Inferior parietal cortex (tissue), 1 donor: ENCODE results near the gene CCDC117.
A peak's percentile ranks its signal among the peaks of the same experiment; 100 is the strongest.
"Not testable (repeated sequence)": the region's sequence is repeated elsewhere in the genome, so short reads cannot be mapped to it uniquely, and the experiment has no call there.

Experiments
- DNase-seq: peaks from one replicate; pipeline ENCODE4 v3.0.0-alpha.2; 2016; ENCODE audit errors: extremely low spot score

CCDC117 gene

DNA sequence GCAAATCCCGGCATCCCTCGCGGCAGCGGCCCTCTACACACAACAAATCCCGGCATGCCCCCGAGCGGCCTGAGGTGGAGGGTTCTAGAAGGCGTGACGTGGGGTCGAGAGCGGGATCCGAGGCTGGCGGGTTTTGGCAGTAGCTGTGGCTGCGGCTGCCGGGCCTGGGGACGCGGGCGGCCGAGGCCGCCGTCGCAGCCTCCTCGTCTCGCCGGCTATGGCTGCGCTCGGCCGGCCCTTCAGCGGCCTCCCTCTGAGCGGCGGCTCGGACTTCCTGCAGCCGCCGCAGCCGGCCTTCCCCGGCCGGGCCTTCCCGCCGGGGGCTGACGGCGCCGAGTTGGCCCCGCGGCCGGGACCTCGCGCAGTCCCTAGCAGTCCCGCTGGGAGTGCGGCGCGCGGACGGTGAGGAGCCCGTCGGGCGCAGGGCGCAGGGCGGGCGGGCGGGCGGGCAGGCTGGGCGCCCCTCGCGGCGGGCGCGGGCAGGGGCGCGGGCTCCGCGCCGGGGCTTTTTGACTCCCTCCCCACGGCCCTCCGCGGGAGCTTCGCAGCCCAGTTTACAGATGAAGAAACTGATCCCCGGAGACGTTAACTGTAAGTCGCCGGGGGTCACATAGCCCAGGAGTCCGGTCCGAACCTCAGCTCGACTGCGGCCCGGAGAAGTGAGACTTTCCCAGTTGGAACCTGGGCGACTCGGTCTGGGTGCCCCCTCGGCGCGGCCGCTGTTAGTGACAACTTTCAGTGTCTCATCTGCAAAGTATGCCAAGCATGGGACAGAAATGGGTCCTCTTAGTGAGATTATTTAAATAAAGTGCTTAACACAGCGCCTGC is at the start of gene CCDC117:
TSS of gene CCDC117 (plus strand) at position 63 of the 828 bp plus-strand sequence. CDS start at position 218, 155 bp downstream.
- peak; percentile 96 for DNase-seq

DNA sequence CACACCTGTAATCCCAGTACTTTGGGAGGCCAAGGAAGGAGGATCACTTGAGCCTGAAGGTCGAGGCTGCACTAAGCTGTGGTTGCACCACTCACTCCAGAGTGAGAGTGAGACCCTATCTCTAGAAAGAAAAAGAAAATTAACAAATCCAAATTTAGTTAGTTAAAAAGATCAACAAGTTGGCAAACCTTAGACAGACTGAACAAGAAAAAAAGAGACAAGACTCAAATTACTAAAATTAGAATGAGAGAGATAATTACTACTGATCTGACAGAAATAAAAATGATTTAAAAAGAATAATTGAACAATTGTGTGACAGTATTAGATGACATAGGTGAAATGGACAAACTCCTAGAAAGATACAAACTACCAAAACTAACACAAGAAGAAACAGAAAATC is 44.5 kb upstream of the CCDC117 start:
- no peak for DNase-seq

DNA sequence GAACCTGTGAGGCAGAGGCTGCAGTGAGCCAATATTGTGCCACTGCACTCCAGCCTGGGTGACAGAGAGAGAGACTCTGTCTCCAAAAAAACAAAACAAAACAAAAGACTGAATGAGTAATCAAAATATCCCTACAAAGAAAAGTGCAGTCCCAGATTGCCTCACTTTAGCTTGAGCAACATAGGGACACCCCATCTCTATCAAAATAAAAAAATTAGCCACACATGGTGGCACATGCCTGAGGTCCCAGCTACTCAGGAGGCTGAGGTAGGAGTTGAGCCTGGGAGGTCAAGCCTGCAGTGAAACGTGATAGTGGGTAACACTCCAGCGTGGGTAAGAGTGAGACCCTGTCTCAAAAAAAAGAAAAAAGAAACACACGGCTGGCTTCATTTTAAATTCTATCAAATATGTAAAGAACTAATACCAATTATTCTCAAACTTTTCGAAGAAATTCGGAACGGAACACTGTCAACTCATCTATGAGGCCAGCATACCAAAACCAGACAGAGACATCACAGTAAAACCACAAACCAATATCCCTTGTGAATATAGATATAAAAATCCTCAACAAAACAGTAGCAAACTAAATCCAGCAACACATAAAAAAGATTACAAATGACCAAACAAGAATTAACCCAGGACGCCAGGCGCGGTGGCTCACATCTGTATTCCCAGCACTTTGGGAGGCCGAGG is 43.7 kb upstream of the CCDC117 start:
- DNase-seq = no peak

DNA sequence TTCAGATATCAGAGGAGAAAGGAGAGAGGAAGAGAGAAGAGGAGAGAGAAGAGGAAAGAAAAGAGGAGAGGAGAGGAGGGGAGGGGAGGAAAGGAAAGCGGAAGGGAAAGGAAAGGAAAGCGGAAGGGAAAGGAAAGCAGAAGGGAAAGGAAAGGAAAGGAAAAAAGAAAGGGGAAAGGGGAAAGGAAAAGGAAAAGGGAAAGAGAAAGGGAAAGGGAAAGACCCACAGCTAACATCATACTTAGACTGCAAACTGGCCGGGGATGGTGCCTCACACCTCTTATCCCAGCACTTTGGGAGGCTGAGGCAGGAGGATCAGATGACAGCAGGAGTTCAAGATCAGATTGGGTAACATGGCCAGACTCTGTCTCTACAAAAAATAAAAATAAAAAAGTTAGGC is 42.3 kb upstream of the CCDC117 start:
- no peak for DNase-seq

- DNase-seq = no peak
Measured at GRCh38 chr22:28734393-28734792, 38.1 kb upstream of the CCDC117 start.

GRCh38 chr22:28736301-28737155 is 36.0 kb upstream of the CCDC117 start:
- no peak for DNase-seq

- DNase-seq = no peak
Measured at GRCh38 chr22:28737701-28738100, 34.8 kb upstream of the CCDC117 start.

GRCh38 chr22:28738876-28739275 is 33.6 kb upstream of the CCDC117 start:
- DNase-seq = not testable (repeated sequence)

- no peak for DNase-seq
Measured at GRCh38 chr22:28741200-28741784, 31.2 kb upstream of the CCDC117 start.

DNA sequence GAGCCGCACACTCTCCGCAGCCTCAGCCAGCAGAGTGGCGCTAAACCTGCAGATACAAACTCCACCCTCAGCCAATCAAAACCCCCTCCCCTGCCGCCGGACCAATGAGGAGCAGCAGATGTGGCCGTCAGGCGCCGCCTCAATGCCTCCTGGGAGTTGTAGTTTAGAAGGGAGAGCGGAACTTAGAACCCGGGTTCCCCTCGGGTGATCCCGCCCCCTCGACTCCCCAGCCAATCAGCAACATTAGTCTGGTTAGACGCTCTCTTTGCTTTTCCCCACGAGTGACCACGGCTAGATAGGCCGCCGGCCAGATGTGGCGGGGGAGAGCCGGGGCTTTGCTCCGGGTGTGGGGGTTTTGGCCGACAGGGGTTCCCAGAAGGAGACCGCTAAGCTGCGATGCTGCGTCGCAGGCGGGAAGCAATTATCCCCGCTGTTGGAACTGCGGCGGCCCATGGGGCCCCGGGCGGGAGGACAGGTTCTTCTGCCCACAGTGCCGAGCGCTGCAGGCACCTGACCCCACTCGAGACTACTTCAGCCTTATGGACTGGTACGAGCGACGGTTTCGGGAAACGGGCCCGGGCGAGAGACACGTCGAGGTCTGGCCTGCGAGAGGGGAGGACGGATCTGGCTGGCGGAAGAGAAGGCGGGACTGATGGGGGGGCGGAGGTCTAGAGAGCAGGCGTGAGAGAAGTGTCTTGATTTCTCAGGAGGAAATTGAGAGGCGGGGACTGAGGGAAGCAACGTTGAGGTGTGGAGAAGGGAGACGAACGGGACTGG is 30.5 kb upstream of the CCDC117 start, which contains the start of the genes CHEK2 and HSCB:
TSS of gene CHEK2 (minus strand) at position 36 of the 777 bp plus-strand sequence. CDS start 7,099 bp downstream, outside the sequence.
TSS of gene HSCB (plus strand) at position 255 of the 777 bp plus-strand sequence. CDS start at position 312, 57 bp downstream.
- peak; percentile 97 for DNase-seq

DNA sequence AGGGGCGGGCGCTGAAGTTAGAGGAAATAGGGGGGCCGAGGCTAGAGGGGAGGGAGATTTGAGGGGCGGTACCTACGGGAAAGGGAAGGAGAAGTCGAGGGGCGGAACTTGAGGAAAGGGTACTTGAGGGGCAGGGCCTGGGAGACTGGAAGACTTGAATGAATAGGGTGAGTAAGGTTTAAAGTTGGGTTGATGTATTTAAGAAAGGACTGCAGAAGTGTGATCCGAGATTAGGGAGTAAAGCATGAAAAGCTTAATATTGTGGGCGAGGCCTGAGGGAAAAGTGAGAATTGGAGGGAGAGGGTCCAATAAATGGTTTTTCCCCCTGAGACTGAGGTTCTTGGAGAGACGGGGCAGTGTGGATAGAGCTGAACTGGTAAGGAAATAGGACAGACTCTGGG is 29.9 kb upstream of the CCDC117 start:
- DNase-seq = no peak

DNA sequence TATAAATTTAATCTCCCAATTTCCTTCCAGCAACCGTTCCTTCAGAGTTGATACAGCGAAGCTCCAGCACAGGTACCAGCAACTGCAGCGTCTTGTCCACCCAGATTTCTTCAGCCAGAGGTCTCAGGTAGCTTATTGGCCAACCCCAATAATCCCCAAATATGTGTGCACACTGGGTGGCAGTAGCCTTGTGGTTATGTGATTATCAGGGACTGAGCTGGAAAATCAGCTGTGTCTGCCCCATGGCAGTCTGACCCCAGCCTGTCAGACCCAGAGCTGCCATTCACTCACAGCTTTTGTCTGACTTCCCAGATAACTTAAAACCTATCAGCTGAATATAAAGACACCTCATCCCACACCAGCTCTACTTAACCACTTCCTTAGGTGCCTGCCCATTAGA is 28.6 kb upstream of the CCDC117 start:
- no peak for DNase-seq

- no peak for DNase-seq
Measured at GRCh38 chr22:28750471-28750881, 22.0 kb upstream of the CCDC117 start.

- DNase-seq = not testable (repeated sequence)
Measured at GRCh38 chr22:28754512-28754911, 18.0 kb upstream of the CCDC117 start.

DNA sequence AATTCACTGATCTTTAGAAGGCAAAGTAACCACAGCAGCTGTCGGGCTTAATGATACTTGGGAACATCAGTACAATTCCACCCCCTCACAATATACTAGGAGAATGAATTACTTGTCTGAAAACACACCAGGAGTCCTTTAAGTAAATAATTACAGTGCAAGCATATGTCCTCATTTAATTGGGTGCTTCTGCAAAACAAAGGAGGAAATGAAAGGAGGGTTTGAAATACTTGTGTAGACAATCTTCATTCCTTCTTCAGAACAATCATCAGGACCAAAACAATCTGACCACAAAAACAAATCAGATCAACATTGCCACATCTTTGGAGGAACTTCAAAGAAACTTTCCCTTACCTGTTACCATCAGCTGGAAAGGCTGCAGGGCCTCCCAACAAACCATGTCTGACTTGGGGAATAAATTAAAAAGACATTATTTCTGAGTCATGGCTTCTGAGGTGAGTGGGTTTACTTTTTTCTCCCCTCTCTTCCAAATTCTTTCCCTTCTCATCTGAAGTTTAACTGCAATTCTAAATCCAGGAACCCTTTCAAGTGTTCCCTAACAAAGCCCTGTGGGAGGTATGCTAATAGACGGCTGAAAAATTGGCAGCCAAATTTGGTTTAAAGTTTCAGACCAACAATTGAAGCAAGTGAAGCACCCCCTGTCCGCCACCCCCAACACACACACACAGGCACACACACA is 12.5 kb upstream of the CCDC117 start:
- DNase-seq = peak; percentile 4

DNA sequence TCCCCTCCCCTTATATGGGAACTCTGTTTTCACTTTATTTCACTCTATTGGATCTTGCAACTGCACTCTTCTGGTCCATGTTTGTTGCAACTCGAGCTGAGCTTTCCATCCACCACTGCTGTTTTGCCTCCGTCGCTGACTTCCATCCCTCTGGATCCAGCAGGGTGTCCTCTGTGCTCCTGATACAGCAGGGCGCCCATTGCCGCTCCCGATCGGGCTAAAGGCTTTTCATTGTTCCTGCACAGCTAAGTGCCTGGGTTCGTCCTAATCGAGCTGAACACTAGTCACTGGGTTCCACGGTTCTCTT is 11.1 kb upstream of the CCDC117 start:
- no peak for DNase-seq

- DNase-seq = not testable (repeated sequence)
Measured at GRCh38 chr22:28762000-28762399, 10.5 kb upstream of the CCDC117 start.

DNA sequence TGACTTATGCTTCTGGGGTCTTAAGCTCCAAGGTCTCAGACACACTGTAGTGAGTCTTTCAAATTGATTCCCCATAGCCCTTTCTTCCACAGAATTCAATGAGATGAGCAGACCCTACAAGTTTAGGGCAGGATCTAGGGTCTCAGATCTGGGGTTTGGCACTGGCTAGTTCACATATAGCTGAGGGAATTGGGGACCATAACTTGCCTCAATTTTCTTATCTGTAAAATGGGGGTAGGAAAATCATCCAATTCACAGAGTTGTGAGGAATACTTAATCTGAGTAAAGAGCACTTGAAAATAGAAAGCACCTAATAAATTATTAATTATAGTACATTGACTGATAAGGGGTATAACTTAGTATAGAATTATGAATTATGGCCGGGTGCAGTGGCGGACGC is 5.9 kb upstream of the CCDC117 start:
- no peak for DNase-seq

- DNase-seq = no peak
Measured at GRCh38 chr22:28768701-28769393, 3.6 kb upstream of the CCDC117 start.
